KG1 (cell line): ENCODE data around the gene GPX1.
A peak's percentile ranks its signal among the peaks of the same experiment; 100 is the strongest.
"Not testable (repeated sequence)": the region's sequence is repeated elsewhere in the genome, so short reads cannot be mapped to it uniquely, and the experiment has no call there.

Experiments
- DNase-seq: peaks from one replicate; lab custom pipeline; 2025; lab: John Stamatoyannopoulos, UW

The GPX1 gene

DNA sequence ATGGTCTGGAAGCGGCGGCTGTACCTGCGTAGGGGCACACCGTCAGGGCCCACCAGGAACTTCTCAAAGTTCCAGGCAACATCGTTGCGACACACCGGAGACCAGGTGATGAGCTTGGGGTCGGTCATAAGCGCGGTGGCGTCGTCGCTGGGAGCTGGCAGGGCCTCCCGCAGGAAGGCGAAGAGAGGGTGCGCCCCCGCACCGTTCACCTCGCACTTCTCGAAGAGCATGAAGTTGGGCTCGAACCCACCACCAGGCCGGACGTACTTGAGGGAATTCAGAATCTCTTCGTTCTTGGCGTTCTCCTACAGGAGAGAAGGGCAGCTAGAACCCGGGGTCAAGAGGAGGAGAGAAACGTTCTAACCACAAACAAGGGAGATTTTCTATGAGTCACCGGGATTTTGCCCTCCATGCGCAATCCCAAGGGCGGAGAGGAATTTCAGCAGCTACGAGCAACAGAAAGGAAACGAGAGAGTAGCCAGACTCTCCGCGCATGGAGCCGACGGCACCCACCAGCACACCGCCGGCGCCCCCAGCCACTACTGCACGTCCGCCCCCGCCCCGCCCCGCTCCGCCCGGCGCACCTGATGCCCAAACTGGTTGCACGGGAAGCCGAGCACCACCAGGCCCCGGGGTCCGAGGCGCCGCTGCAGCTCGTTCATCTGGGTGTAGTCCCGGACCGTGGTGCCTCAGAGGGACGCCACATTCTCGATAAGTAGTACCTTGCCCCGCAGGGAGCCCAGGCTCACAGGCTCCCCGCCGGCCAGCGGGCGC lies 523 bp downstream of the GPX1 start:
- not testable (repeated sequence) for DNase-seq

DNA sequence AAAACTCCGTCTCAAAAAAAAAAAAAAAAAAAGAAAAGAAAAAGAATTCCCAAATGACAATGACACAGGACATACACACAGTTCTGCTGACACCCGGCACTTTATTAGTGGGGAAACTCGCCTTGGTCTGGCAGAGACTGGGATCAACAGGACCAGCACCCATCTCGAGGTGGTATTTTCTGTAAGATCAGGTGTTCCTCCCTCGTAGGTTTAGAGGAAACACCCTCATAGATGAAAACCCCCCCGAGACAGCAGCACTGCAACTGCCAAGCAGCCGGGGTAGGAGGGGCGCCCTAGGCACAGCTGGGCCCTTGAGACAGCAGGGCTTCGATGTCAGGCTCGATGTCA lies 1.1 kb downstream of the GPX1 start:
- DNase-seq = not testable (repeated sequence)

DNA sequence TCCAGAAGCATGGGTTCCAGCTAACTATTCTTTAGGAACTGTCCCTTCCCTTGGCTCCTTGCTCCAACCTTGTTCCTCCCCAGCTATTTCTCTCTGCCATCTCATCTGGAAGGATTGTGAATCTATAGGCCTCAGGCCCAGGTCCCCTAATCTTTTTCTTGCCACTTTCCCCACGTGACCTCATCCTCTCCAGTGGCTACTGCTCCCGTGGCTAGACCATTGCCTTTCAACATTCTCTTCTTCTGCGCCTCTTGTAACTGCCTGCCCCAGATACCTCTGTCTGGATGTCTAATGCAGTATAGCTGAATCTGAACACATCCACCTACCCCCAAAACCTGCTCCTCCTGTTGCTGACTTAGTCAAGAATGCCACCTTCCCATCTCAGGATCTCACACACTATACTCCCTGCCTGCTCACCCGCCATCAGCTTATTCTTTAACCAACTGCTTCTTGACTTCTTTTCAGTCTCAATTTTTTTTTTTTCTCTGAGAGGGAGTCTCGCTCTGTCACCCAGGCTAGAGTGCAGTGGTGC lies 5.2 kb downstream of the GPX1 start:
- no peak for DNase-seq

DNA sequence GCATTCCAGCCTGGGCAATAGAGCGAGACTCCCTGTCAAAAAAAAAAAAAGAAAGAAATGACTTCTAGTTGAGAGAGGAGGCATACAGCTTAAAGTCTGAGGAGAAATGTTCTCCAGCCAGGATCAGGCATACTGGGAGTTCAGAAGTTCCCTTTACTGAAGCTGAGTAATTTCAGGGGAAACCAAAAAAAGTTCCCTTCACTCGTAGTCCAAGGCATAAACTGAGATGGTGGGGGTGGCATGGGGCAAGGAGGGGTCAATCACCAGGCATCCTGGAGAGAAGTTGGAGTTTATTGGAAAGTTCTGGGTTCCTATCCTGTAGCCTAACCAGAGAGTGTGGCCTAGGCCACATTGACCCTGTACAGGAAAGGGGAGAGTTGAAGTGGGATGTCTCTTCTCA lies 5.9 kb downstream of the GPX1 start:
- DNase-seq = no peak

DNA sequence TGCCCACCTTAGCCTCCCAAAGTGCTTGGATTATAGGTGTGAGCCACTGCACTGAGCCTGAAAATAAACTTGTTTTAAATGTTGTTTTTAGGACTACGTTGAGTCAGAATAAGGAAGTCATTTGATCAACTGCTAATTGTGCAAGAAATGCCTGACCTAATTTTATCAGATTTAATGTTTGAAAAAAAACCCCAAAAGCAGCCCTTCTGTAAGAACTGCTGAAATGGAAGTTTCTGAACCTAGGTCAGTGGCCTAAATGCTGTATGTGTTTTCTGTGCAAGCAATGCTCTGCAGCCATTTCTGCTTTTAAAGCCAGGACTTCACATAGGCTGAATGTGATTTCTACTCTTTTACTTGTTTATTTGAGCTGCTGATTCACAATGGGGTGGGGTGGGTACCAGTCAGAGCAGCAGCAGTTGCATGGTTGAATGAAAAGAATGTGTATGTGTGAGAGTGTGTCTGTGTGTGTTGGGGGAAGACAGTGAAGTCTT lies 6.6 kb downstream of the GPX1 start:
- DNase-seq = peak; percentile 37

DNA sequence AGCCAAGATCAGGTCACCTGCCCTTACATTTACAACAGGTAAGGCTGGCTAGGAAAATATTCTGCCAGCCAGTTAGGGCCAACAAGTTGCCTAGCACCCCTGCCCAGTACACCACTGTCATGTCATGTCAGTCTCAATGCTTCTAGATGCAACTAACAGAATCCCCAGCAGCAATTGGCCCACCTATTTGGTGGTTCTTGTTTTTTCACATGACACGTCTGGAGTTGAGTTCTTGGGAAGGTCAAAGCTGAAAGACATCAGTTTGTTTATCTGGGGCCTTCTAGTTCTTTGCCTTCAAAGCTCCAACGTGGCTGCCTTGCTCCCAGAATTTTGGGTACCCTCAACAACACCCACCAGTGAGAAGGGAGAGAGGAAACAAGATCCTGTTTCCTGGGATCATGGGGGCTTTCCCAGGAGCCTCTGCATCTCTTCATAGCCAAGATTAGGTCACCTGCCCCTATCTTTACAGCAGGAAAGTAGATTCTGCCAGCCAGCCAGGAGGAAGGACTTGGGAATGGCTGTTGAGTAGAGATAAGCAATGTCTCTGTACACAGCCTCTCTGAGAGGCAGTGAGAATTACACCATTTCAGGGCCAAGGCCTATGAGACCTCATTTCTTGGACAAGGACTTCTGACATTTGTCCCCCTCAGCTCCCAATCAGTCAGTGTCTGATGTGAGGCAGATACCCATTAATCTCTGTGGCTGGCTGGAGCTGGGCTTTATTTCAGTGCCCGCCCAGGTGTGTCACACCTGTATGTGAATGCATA lies 8.6 kb downstream of the GPX1 start:
- DNase-seq = no peak

DNA sequence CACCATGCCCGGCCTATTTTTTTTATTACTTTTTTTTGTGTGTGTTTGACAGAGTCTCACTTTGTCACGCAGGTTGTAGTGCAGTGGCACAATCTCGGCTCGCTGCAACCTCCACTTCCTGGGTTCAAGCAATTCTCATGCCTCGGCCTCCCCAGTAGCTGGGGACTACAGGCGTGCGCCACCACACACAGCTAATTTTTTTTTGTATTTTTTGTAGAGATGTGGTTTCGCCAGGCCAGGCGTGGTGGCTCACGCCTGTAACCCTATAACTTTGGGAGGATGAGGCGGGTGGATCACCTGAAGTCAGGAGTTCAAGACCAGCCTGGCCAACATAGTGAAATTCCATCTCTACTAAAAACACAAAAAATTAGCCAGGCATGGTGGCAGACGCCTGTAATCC lies 9.8 kb downstream of the GPX1 start:
- DNase-seq = not testable (repeated sequence)

DNA sequence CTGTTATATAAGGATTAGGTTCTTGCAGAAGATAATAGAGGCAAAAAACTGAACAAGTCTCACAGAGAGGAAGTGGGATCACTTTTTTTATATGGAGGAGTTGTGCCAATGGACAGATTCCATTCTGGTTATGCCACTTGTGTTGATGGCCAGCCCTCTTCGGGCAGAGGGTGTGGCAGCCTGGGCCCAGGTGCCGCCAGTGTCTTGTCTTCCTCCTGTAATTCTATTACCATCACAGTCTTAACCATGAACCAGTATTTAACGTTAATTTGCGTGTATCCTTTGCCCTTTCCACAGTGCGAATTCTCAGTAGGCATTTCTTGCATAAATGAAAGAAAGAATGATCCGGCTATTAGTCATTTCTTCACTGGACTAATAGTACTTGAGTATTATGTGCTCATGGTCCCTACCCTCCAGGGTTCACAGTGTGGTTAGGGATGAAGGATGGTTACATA lies 11.3 kb downstream of the GPX1 start:
- DNase-seq = no peak

DNA sequence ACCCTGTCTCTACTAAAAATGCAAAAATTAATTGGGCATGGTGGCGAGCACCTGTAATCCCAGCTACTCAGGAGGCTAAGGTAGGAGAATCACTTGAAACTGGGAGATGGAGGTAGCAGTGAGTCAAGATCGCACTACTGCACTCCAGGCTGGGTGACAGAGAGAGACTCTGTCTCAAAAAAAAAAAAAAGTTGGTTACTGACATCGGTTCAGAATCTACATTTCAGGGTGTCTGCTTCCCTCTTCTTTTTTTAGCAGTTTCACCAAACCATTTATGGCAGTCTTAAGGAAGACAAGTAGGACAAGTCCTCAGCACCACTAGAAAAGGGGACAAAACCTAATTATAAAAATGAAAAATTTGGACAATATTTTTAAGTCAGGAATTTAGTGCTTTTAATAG lies 15.0 kb downstream of the GPX1 start:
- DNase-seq = no peak

DNA sequence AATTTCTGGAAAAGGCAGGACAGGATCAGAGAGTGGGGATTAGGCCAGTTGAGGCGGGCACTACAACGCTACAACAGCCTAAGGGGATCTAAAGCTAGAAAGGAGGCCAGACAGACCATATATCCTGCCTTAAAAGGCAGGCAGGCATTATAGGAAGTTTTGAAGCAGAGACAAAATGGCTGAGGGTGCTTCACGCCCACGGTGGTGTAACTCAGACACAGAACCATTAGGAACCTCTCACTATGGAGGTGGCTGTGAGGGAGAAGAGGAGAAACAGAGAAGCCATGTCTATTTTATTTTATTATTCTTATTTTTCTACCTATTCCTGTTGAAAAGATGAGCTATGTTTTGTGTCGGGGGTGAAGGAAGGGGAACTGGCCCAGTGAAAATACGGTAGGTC lies 16.2 kb downstream of the GPX1 start:
- no peak for DNase-seq

DNA sequence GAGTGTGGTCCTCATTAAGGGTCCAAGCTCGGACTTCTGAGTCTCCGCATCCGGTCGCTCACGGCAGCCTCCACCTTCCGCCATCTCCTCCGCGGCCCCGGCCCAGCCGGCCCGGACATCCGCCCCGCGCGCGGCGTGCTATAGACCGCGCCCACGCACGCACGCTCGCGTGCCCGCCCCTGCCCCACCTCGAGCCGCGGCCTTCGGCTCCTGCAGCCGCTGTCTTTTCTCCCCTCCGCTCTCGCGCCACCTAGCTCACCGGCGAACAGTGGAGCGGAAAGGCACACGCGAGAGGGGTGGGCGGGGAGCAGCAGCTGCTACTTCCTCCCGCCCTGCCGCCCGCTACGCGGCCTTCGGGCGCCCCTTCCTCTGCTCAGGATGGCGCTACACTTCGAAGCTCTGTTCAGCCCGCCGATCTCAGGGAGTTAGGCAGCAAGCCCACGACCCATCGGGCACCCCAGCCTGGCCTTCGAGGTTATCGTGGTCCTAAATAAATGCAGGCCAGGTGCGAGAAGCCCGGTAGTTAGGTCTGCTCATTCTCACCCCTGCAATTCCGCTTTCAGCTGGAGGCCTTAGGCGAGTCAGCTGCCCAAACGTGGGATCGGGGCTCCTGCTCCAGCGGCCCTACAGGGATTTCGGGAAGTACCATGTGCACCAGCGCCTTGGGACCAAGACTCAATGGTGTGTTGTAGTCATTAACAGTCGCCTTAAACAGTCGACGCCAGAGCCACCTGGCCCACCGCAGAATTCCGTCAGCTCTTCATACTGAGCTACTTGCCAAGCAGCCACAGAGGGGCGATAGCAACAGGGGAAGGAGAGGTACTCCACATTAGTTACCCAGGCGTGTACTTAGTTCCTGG lies 18.0 kb downstream of the GPX1 start, which contains the start of gene USP4:
Gene USP4 (minus strand): TSS at position 113 of the 860 bp plus-strand sequence. CDS start 29 bp downstream, at position 84.
- peak; percentile 87 for DNase-seq

DNA sequence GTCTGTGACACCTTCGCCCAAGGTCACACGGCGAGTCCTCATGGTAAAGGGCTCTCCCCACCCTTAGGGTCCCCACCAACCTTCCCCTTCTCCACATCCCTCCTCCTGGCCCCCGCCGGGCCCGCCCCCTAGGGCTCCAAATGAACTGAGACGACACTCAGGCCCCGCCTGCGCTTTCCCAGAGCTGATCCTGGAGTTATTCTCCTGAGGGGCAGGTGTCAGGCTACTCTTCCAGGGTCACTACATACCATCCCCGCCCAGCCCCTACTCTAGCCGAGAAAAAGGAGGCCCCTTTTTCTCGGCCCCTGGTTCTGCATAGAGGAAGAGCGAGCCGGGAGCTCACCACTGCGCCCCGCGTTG lies 18.6 kb downstream of the GPX1 start:
- no peak for DNase-seq

DNA sequence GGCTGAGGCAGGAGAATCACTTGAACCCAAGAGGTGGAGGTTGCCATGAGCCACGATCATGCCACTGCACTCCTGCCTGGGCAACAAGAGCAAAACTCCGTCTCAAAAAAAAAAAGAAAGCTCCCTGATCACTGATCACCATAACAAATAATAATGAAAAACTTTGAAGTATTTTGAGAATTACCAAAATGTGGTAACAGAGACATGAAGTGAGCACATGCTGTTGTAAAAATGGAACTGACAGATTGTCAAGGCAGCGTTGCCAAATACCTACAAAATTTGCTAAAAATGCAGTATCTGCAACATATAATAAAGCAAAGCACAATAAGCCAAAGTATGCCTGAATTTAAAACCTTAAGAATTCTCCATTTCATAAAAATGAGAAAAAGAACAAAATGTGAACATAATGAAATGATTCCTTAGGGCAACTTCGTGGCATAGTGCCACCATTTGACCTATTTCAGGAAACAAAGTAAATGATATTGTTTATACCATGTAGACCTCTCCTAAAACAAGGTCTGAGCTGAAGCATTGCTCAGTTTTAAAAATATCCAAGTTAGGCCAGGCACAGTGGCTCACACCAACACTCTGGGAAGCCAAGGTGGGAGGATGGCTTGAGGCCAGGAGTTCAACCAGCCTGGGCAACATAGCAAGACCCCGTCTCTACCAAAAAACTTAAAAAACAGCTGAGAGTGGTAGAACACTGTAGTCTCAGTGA lies 24.1 kb downstream of the GPX1 start:
- no peak for DNase-seq

DNA sequence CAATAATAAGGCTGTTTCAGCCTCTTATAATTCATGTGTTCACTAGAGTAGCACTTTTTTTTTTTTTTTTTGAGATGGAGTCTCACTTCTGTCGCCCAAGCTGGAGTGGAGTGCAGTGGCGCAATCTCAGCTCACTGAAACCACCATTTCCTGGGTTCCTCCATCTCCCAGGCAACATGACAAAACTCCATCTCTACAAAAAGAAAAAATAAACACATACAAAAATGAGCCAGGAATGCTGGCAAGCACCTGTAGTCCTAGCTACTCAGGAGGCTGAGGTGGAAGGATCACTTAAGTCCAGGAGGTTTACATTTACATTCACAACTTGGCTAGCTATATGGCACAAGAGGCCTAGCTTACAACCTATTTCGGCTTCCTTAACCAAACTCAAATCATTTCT lies 25.1 kb downstream of the GPX1 start:
- no peak for DNase-seq

DNA sequence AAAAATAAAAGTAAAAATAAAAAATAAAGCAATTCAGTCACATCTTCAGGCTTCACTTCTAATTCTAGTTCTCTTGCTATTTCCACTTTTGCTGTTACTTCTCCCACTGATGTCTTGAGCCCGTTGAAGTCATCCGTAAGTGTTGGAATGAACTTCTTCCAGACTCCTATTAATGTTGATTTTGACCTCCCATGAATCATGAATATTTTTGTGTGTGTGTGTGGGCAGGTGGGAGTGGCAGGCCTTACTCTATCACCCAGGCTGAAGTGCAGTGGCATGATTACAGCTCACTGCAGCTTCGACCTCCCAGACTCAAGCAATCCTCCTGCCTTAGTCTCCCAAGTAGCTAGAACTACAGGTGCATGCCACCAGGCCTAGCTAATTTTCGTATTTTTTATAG lies 29.0 kb downstream of the GPX1 start:
- no peak for DNase-seq

DNA sequence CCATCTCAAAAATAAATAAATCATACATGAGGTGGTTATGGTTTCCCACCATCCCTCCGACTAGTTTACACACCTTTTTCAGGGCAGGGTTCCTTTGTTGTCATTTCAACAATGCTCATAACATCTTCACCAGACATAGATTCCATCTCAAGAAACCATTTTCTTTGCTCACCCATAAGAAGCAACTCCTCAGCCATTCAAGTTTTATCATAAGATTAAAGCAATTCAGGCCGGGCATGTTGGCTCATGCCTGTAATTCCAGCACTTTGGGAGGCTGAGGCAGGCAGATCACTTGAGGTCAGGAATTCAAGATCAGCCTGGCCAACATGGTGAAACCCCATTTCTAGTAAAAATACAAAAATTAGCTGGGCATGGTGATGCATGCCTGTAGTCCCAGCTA lies 29.8 kb downstream of the GPX1 start:
- DNase-seq = not testable (repeated sequence)

DNA sequence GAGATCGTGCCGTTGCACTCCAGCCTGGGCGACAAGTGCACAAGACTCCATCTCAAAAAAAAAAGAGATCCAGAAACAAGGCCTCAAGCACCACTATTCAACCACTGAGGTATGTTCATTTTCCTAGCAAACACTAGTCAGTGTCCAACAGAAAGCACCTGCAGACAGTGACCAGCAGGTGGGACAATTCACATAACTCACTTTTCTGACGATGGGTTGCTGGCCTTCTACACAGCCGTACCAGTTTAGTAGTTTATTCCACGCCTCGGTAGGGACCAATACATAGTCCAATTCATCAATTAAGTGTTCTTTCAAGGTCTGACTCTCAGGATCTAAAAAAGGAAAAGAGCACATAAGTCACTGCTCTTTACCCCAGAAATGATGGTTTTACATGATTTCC lies 30.7 kb downstream of the GPX1 start:
- DNase-seq = no peak

DNA sequence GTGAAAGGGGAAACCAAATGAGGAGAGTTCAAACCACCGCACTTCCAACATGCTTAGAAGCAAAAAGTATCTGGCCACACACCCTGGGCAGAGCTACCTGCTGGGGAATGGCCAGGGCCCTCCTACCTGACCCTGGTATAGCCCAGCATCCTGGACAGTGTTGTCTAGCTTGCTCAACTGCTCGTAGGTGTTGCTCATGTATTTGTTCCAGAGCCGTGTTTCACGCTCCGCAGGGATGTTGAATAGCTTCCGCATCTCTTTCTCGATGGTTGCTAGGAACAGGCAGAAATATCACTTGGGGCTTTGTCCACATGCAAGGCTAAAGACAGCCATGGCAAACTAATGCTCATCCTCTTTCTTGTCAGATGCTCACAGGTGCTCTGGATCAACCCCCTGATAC lies 33.4 kb downstream of the GPX1 start:
- DNase-seq = no peak

DNA sequence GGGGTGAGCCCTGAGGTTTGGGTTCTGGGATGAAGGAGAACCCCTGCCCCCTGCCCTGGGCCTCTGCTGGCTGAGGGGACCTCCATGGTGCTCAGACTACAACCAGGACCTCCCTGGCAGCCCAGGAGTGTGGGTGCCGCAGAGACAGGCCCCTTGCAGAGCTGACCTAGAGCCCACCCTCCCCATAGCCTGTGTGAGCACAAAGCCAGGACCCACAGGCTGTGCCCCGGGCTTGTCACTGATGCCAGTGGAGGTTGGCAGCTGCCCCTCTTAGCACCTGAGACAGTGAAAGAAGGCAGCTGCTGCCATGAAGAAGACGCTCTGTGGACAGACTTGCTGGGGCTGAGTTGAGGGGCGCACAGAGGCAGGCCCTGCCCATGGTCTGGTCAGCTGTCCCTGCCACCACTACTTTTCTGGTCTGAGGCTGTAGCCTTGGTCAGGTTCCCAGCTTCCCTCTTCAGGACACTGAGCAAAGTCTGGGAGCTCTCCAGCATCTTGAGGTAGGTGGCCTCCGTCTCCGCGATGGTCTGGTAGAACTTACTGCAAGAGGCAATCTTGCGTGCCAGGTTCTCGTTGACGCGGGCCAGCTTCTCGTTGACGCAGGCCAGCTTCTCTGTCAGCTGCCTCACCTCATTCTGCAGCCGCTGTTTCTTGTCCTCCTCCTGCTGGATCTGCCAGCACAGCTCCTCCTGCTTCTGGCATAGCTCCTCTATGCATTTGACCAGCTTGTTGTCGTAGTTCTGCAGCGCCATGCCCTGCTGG lies 41.3 kb downstream of the GPX1 start:
- no peak for DNase-seq

DNA sequence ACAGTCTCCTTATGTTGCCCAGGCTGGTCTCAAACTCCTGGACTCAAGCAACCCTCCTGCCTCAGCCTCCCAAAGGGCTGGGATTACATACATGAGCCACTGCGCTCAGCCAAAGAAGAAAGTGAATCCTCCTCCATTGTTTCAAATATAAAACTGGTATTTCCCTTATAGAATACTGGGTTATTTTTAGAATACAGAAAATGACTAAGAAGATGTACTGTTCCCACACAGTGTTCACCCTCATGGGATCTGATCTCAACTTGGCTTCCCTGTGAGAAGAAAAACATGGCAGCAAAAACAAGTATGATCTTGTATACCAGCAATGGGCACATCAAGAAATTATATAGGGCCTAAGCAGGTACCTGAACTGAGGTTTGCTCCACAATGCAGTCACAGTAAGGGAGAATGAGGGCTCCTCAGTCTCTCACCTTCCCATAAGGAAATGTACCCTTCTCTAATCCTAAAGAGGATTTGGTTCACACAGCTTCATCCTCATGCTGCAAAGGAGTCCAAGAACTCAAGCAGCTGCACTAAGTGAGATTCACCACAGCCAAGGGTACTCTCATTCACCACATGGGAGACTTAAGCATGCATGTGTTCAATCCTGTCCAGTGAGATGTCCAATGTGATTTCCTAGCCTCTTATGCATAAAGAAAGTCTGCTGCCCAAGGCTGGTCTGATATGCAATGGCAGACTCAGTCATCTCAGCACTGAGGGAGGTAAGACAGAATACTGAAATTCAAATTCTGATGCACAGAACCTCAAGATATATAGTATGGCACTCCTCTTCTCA lies 44.1 kb downstream of the GPX1 start:
- DNase-seq = no peak
